DOHH2 (cell line): ENCODE data around the gene NAALADL2.

ENCODE experiments used
- H3F3A ChIP-seq: fragments of 200-600 bp; sonication (generic), shearing (Covaris generic); 2 replicates; pipeline ENCODE4 v1.6.0; 2016; ENCODE audit warnings: antibody characterized with exemption, mild to moderate bottlenecking; ENCODE audit not compliant: control insufficient read depth, insufficient read depth
- H3K27ac ChIP-seq: fragments of 200-600 bp; sonication (generic); 2 replicates; pipeline ENCODE4 v1.5.1; 2014; ENCODE audit warnings: low read depth, mild to moderate bottlenecking, low read length, moderate library complexity
- H3K27me3 ChIP-seq: fragments of 200-600 bp; sonication (generic); 2 replicates; pipeline ENCODE4 v1.6.1; 2014; ENCODE audit warnings: mild to moderate bottlenecking, low read length, mixed read lengths; ENCODE audit not compliant: control insufficient read depth
- H3K36me3 ChIP-seq: fragments of 200-600 bp; sonication (generic); 2 replicates; pipeline ENCODE4 v1.6.1; 2014; ENCODE audit warnings: mild to moderate bottlenecking, low read length, moderate library complexity, mixed read lengths; ENCODE audit not compliant: control insufficient read depth
- H3K4me1 ChIP-seq: fragments of 200-600 bp; sonication (generic); 2 replicates; pipeline ENCODE4 v1.6.1; 2014; ENCODE audit warnings: mild to moderate bottlenecking, low read length, mixed read lengths; ENCODE audit not compliant: control insufficient read depth
- H3K4me2 ChIP-seq: fragments of 200-600 bp; sonication (generic); 2 replicates; pipeline ENCODE4 v1.6.0; 2014; ENCODE audit warnings: mild to moderate bottlenecking, low read length, moderate library complexity
- H3K4me3 ChIP-seq: fragments of 200-600 bp; sonication (generic); 2 replicates; pipeline ENCODE4 v1.5.1; 2014; ENCODE audit warnings: mild to moderate bottlenecking, low read length, mixed read lengths
- H3K79me2 ChIP-seq: fragments of 200-600 bp; sonication (generic); 2 replicates; pipeline ENCODE4 v1.6.1; 2014; ENCODE audit warnings: mild to moderate bottlenecking, low read length, mixed read lengths; ENCODE audit not compliant: control insufficient read depth
- H3K9me2 ChIP-seq: fragments of 200-600 bp; sonication (generic); replicated peaks from 2 replicates; pipeline ENCODE4 v1.6.1; 2014; ENCODE audit warnings: mild to moderate bottlenecking, low read length, mixed read lengths; ENCODE audit not compliant: control insufficient read depth
- H3K9me3 ChIP-seq: fragments of 200-600 bp; sonication (generic); 2 replicates; pipeline ENCODE4 v1.6.1; 2014; ENCODE audit warnings: antibody characterized with exemption, low read length, mixed read lengths; ENCODE audit not compliant: control insufficient read depth, insufficient read depth
- H4K20me1 ChIP-seq: fragments of 200-600 bp; sonication (generic); 2 replicates; pipeline ENCODE4 v1.6.0; 2014; ENCODE audit warnings: low read depth, mild to moderate bottlenecking, antibody characterized with exemption, low read length, moderate library complexity; ENCODE audit not compliant: control insufficient read depth, insufficient read depth
- CTCF ChIP-seq: fragments of 200-600 bp; sonication (generic); IDR thresholded peaks from one replicate; pipeline ENCODE4 v1.5.1; 2014; ENCODE audit warnings: antibody characterized with exemption, mild to moderate bottlenecking, low read depth, low read length; ENCODE audit not compliant: poor library complexity, severe bottlenecking
- EZH2phosphoT487 ChIP-seq: fragments of 200-600 bp; sonication (generic); IDR thresholded peaks from 2 replicates; pipeline ENCODE4 v1.6.1; 2017; ENCODE audit warnings: borderline replicate concordance, mild to moderate bottlenecking, antibody characterized with exemption, low read length, moderate library complexity, mixed read lengths

Gene NAALADL2

GRCh38 chr3:175274056-175274455, 414.9 kb downstream of the NAALADL2 start:
- Histone ChIP-seq H4K20me1 (no peaks in the 10 kb centered on the region), H3K27ac (no peak overlapping the region), H3K9me3 (no peaks in the 10 kb centered on the region), H3K36me3 (no peaks in the 10 kb centered on the region), H3K4me2 (no peak overlapping the region), H3K4me1 (no peaks in the 10 kb centered on the region), H3K27me3 (no peaks in the 10 kb centered on the region), H3F3A (no peaks in the 10 kb centered on the region), H3K79me2 (no peaks in the 10 kb centered on the region), H3K9me2 (no peaks in the 10 kb centered on the region), H3K4me3 (no peak overlapping the region)
- TF ChIP-seq CTCF: no peak
- no peak for TF ChIP-seq EZH2phosphoT487

GRCh38 chr3:175274474-175275218, 415.5 kb downstream of the NAALADL2 start:
- H3K27ac ChIP-seq: no peak overlapping the region
- no peaks in the 10 kb centered on the region for H3K4me1 ChIP-seq
- no peaks in the 10 kb centered on the region for H3K79me2 ChIP-seq
- H3K4me2 ChIP-seq: no peak overlapping the region
- H3F3A ChIP-seq: no peaks in the 10 kb centered on the region
- H3K9me2 ChIP-seq: no peaks in the 10 kb centered on the region
- H3K27me3 ChIP-seq: no peaks in the 10 kb centered on the region
- H3K4me3 ChIP-seq: no peak overlapping the region
- TF ChIP-seq EZH2phosphoT487 (no peak), CTCF (no peak)
- H3K9me3 ChIP-seq: no peaks in the 10 kb centered on the region
- H4K20me1 ChIP-seq: no peaks in the 10 kb centered on the region
- H3K36me3 ChIP-seq: no peaks in the 10 kb centered on the region

GRCh38 chr3:175278680-175279079, 419.5 kb downstream of the NAALADL2 start:
- no peaks in the 10 kb centered on the region for H3K36me3 ChIP-seq
- H4K20me1 ChIP-seq: no peaks in the 10 kb centered on the region
- H3K9me3 ChIP-seq: no peaks in the 10 kb centered on the region

More at GRCh38 chr3:175278680-175279079, 419.5 kb downstream of the NAALADL2 start:
- TF ChIP-seq EZH2phosphoT487 (no peak), CTCF (no peak)
- Histone ChIP-seq H3K4me1 (no peaks in the 10 kb centered on the region), H3K4me2 (no peak overlapping the region), H3K79me2 (no peaks in the 10 kb centered on the region), H3K4me3 (no peak overlapping the region), H3F3A (no peaks in the 10 kb centered on the region), H3K27me3 (no peaks in the 10 kb centered on the region), H3K9me2 (no peaks in the 10 kb centered on the region), H3K27ac (no peak overlapping the region)
